GM19468 (cell line): ENCODE results near the gene CCDC85A.

ENCODE experiments used
- ATAC-seq: cut with Tn5 transposase; IDR thresholded peaks from one replicate; pipeline ENCODE4 v1.9.1; 2021; ENCODE audit warnings: mild to moderate bottlenecking, moderate library complexity, moderate number of reproducible peaks; ENCODE audit not compliant: unreplicated experiment; ENCODE audit errors: extremely low read depth

Gene CCDC85A

GRCh38 chr2:56288838-56289580 lies 105.2 kb downstream of the CCDC85A start:
- ATAC-seq: no peak

- ATAC-seq: no peak
These were observed 107.9 kb downstream of the CCDC85A start for GRCh38 chr2:56291711-56292110.

- ATAC-seq: no peak
These were observed 109.2 kb downstream of the CCDC85A start for GRCh38 chr2:56292951-56293350.

GRCh38 chr2:56295666-56296065 lies 111.9 kb downstream of the CCDC85A start:
- no peak for ATAC-seq

- no peak for ATAC-seq
These were observed 113.9 kb downstream of the CCDC85A start for GRCh38 chr2:56297671-56298070.

- ATAC-seq: no peak
These were observed 115.4 kb downstream of the CCDC85A start for GRCh38 chr2:56299171-56299691.

- no peak for ATAC-seq
These were observed 125.9 kb downstream of the CCDC85A start for GRCh38 chr2:56309626-56310170.

- peak; percentile 27 for ATAC-seq
These were observed 129.7 kb downstream of the CCDC85A start for GRCh38 chr2:56313500-56313921.

- ATAC-seq: no peak
These were observed 130.6 kb downstream of the CCDC85A start for GRCh38 chr2:56314371-56314770.

GRCh38 chr2:56314796-56315195 lies 131.0 kb downstream of the CCDC85A start:
- no peak for ATAC-seq

GRCh38 chr2:56315376-56315775 lies 131.6 kb downstream of the CCDC85A start:
- no peak for ATAC-seq

GRCh38 chr2:56316011-56316410 lies 132.2 kb downstream of the CCDC85A start:
- ATAC-seq: no peak

GRCh38 chr2:56318147-56318546 lies 134.4 kb downstream of the CCDC85A start:
- no peak for ATAC-seq

GRCh38 chr2:56325661-56326345 lies 142.0 kb downstream of the CCDC85A start:
- ATAC-seq: no peak

GRCh38 chr2:56326346-56326741 lies 142.6 kb downstream of the CCDC85A start:
- ATAC-seq: no peak

GRCh38 chr2:56331810-56332209 lies 148.0 kb downstream of the CCDC85A start:
- ATAC-seq: no peak

GRCh38 chr2:56333812-56334485 lies 150.2 kb downstream of the CCDC85A start:
- no peak for ATAC-seq

- ATAC-seq: no peak
These were observed 150.8 kb downstream of the CCDC85A start for GRCh38 chr2:56334622-56335021.

- no peak for ATAC-seq
These were observed 151.3 kb downstream of the CCDC85A start for GRCh38 chr2:56335101-56335500.

GRCh38 chr2:56337342-56337741 lies 153.6 kb downstream of the CCDC85A start:
- ATAC-seq: no peak

- no peak for ATAC-seq
These were observed 154.4 kb downstream of the CCDC85A start for GRCh38 chr2:56338232-56338631.
